GM12878 (cell line): ENCODE results near the gene DTL. TPM values are rescaled to one million over a fixed set of nuclear protein-coding genes. Genes with fewer than 3 reads are reported as not detected.
"Not testable (repeated sequence)": the region's sequence is repeated elsewhere in the genome, so short reads cannot be mapped to it uniquely, and the experiment has no call there.

Experiments
- ATAC-seq: fragments of 200-7000 bp; cut with Tn5 transposase; 3 replicates; pipeline ENCODE4 v1.9.1; 2020; ENCODE audit warnings: mild to moderate bottlenecking, moderate library complexity
- BruUV-seq: library from RNA; stranded (reverse); fragments of 400-500 nt; replicated peaks from 2 replicates; lab custom pipeline; 2021; lab: Mats Ljungman, UMichigan
- CTCF ChIA-PET: fragments of 300-600 bp; sonication (Branson Sonifier 250); formaldehyde crosslinking; extraction: SDS; loops from one replicate; lab custom pipeline; 2021; ENCODE audit warnings: inconsistent platforms; lab: Yijun Ruan, JAX
- POLR2A ChIA-PET: fragments of 350-600 bp; formaldehyde crosslinking; extraction: SDS; loops from one replicate; lab custom pipeline; 2021; ENCODE audit warnings: inconsistent platforms; lab: Charles Lee
- RAD21 ChIA-PET: fragments of 300-600 bp; sonication (Branson Sonifier 250); formaldehyde crosslinking; loops from one replicate; lab custom pipeline; 2023; ENCODE audit warnings: antibody characterized with exemption; ENCODE audit not compliant: unreplicated experiment; lab: Charles Lee
- SMC1A ChIA-PET: fragments of 300-600 bp; sonication (Branson Sonifier 250); formaldehyde crosslinking; loops from one replicate; lab custom pipeline; 2023; ENCODE audit not compliant: unreplicated experiment, uncharacterized antibody; lab: Charles Lee
- DNase-seq: peaks from one replicate; pipeline ENCODE4 v3.0.0-alpha.2; 2011; ENCODE audit warnings: low read depth, low spot score
- FAIRE-seq: peaks from 3 replicates; lab custom pipeline; 2011; peaks lifted over from hg19 to GRCh38; lab: Jason Lieb, UNC
- H2AFZ ChIP-seq: 2 replicates; pipeline ENCODE4 v1.6.0; 2011; ENCODE audit warnings: low read depth, low read length, control low read depth; ENCODE audit not compliant: control insufficient read depth
- H3K27ac ChIP-seq: 2 replicates; pipeline ENCODE4 v1.5.1; 2011; ENCODE audit warnings: control low read depth; ENCODE audit not compliant: control insufficient read depth, insufficient read depth
- H3K27me3 ChIP-seq, 2 experiments: replicated peaks in 1 of 2; 2 replicates each; pipeline versions ENCODE4 v1.6.0 to v1.6.1; 2011; ENCODE audit warnings: low read length in 1 of 2; ENCODE audit not compliant: control insufficient read depth in 2 of 2, insufficient read depth in 2 of 2
- H3K36me3 ChIP-seq, 2 experiments: 2 replicates each; pipeline ENCODE4 v1.5.1; 2011; ENCODE audit warnings: low read length in 1 of 2; ENCODE audit not compliant: control insufficient read depth in 2 of 2, insufficient read depth in 2 of 2
- H3K4me1 ChIP-seq: 2 replicates; pipeline ENCODE4 v1.6.1; 2011; ENCODE audit warnings: mild to moderate bottlenecking, low read length, moderate library complexity, mixed read lengths; ENCODE audit not compliant: control insufficient read depth, insufficient read depth
- H3K4me2 ChIP-seq: 2 replicates; pipeline ENCODE4 v1.6.0; 2011; ENCODE audit warnings: control low read depth; ENCODE audit not compliant: control insufficient read depth, insufficient read depth
- H3K4me3 ChIP-seq: fragments of 200-600 bp; sonication (generic); 2 replicates; pipeline ENCODE4 v1.5.1; 2016
- H3K79me2 ChIP-seq: 2 replicates; pipeline ENCODE4 v1.6.0; 2011; ENCODE audit warnings: low read length; ENCODE audit not compliant: control insufficient read depth, insufficient read depth
- H3K9ac ChIP-seq: 2 replicates; pipeline ENCODE4 v1.8.0; 2011; ENCODE audit warnings: low read length, control low read depth, mixed read lengths; ENCODE audit not compliant: control insufficient read depth, insufficient read depth
- H3K9me3 ChIP-seq: replicated peaks from 3 replicates; pipeline ENCODE4 v1.5.1; 2011; ENCODE audit warnings: mild to moderate bottlenecking, low read length; ENCODE audit not compliant: control insufficient read depth, insufficient read depth
- H4K20me1 ChIP-seq: 2 replicates; pipeline ENCODE4 v1.6.0; 2011; ENCODE audit not compliant: control insufficient read depth, insufficient read depth
- CREM ChIP-seq: IDR thresholded peaks from 2 replicates; pipeline ENCODE4 v1.6.1; 2014; ENCODE audit warnings: antibody characterized with exemption, low read depth
- E2F4 ChIP-seq: IDR thresholded peaks from 2 replicates; pipeline ENCODE4 v1.6.1; 2012; ENCODE audit warnings: low read depth, low read length, improper control_type of control experiment
- ELK1 ChIP-seq: IDR thresholded peaks from 2 replicates; pipeline ENCODE4 v1.6.1; 2012; ENCODE audit warnings: low read depth, low read length, improper control_type of control experiment
- ETV6 ChIP-seq, 2 experiments: fragments of 450-650 bp in 1 of 2; IDR thresholded peaks in 1 of 2; conservative IDR thresholded peaks in 1 of 2; 2 replicates each; pipeline ENCODE4 v1.6.1; 2014; ENCODE audit warnings: antibody characterized with exemption in 1 of 2, borderline replicate concordance in 1 of 2, low read depth in 1 of 2, mild to moderate bottlenecking in 1 of 2, moderate library complexity in 1 of 2
- GATAD2B ChIP-seq: fragments of 450-650 bp; conservative IDR thresholded peaks from 2 replicates; pipeline ENCODE4 v1.6.1; 2017; ENCODE audit warnings: low read depth, mild to moderate bottlenecking, moderate library complexity
- HDAC6 ChIP-seq: fragments of 200-600 bp; sonication (generic); IDR thresholded peaks from one replicate; pipeline ENCODE4 v1.8.0; 2017; ENCODE audit warnings: antibody characterized with exemption; ENCODE audit not compliant: unreplicated experiment
- KDM1A ChIP-seq: fragments of 200-600 bp; sonication (generic); IDR thresholded peaks from 2 replicates; pipeline ENCODE4 v1.6.1; 2016; ENCODE audit warnings: borderline replicate concordance
- NFYA ChIP-seq: IDR thresholded peaks from 2 replicates; pipeline ENCODE4 v1.6.1; 2011; ENCODE audit warnings: low read depth, mild to moderate bottlenecking, low read length, improper control_type of control experiment, borderline replicate concordance
- SIX5 ChIP-seq: IDR thresholded peaks from 2 replicates; pipeline ENCODE4 v1.6.1; 2011; ENCODE audit warnings: mild to moderate bottlenecking, low read depth, low read length, moderate library complexity; ENCODE audit not compliant: severe bottlenecking
- WGBS: methylation state at CpG from one replicate; pipeline ENCODE4 v1.1.6; 2016; ENCODE audit warnings: low lambda C conversion rate; ENCODE audit not compliant: insufficient replicate concordance, insufficient coverage; ENCODE audit errors: missing lambda C conversion rate; 5-methylcytosine and 5-hydroxymethylcytosine counted together
- in situ Hi-C: fragments of 300-500 bp; cut with MboI; formaldehyde crosslinking; loops from 9 replicates; pipeline ENCODE4 v1.14.3; 2018; ENCODE audit warnings: mixed read lengths
- intact Hi-C: fragments of 100-400 bp; cut with micrococcal nuclease; formaldehyde crosslinking; loops from one replicate; pipeline ENCODE4 v1.14.2; 2022; ENCODE audit not compliant: unreplicated experiment
- polyA plus RNA-seq, 11 experiments: library from polyadenylated mRNA; depleted of rRNA in 4 of 11; unstranded in 6 of 11; stranded (reverse) in 5 of 11; fragments of >200 nt; fragmentation: Nextera tagmentation in 4 of 11; fragmentation: Illumina TruSeq in 1 of 11; extraction: Ambion mirVana in 4 of 11; extraction: Trizol in 1 of 11; gene quantifications; 1 replicate in 1 of 11; 2 replicates in 10 of 11; pipeline versions ENCODE4 v1.2.1 to v1.2.3, GENCODE V29; 2011 to 2016; ENCODE audit warnings: inconsistent platforms in 2 of 11, missing spikeins in 2 of 11, low read depth in 1 of 11
- total RNA-seq, 4 experiments: library from RNA; depleted of rRNA in 3 of 4; stranded (reverse); fragments of >200 nt in 3 of 4; fragmentation: Illumina TruSeq in 1 of 4; extraction: Trizol in 1 of 4; gene quantifications; 2 replicates each; pipeline versions ENCODE4 v1.2.1 to v1.2.3, GENCODE V29; 2013 to 2021

Gene DTL
- total and polyA plus RNA-seq, 10 of the 15 experiments (the other 5 are each of a cell fraction or from before 2014, with no cell fraction given): 24.1 to 73.4 (median 52.2) TPM

DNA sequence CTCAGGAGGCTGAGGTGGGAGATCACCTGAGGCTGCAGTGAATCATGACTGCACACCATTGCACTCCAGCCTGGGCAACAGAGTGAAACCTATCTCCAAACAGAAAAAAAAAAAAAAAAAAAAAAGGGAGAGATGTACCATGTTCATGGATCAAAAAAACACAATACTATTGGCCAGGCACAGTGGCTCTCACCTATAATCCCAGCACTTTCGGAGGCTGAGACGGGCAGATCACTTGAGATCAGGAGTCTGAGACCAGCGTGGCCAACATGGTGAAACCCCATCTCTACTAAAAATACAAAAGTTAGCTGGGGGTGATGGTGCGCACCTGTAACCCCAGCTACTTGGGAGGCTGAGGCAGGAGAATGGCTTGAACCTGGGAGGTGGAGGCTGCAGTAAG, 38.1 kb upstream of the DTL start:
- intact Hi-C loops, RAD21 ChIA-PET, H3K27ac ChIP-seq, H3K4me3 ChIP-seq, BruUV-seq, H2AFZ ChIP-seq, in situ Hi-C loops, DNase-seq, H3K27me3 ChIP-seq, H3K9ac ChIP-seq, H3K4me1 ChIP-seq, POLR2A ChIA-PET, H4K20me1 ChIP-seq, H3K9me3 ChIP-seq, H3K79me2 ChIP-seq, FAIRE-seq, H3K4me2 ChIP-seq, ATAC-seq: not testable (repeated sequence)
- WGBS: 91% methylated on average over 4 of the region's 4 CpGs
- CTCF ChIA-PET: interaction anchor here (0.6 kb wide), 1 partner anchor 275 kb away, joined by 4 read pairs; no protein-coding TSS in a partner anchor
- SMC1A ChIA-PET: interaction anchor here (1.0 kb wide), 2 partner anchors 11 to 19 kb away, joined by 3 to 4 read pairs; no protein-coding TSS in a partner anchor
- peaks cover 0 to 15% of the 10 kb centered on the region in 2 experiments for H3K36me3 ChIP-seq

GRCh38 chr1:212002536-212002935, 33.0 kb upstream of the DTL start:
- Histone ChIP-seq H3K36me3 (peaks cover 0 to 28% of the 10 kb centered on the region in 2 experiments; a peak in 3 of 4 replicates), H3K4me2 (no peak overlapping the region), H2AFZ (no peak overlapping the region), H3K79me2 (no peaks in the 10 kb centered on the region), H3K9ac (no peak overlapping the region), H3K27ac (no peak overlapping the region), H3K27me3 (no peaks in the 10 kb centered on the region)
- WGBS: 97% methylated on average over 3 of the region's 3 CpGs
- ChIA-PET SMC1A (interaction anchor here (0.9 to 1.0 kb wide), 2 partner anchors 10 to 26 kb away, joined by 3 read pairs; no protein-coding TSS in a partner anchor), CTCF (interaction anchor here (1.5 to 3.1 kb wide), 2 partner anchors 10 to 33 kb away, joined by 5 to 13 read pairs; partner anchors contain the start of genes DTL and INTS7)
- no peak for DNase-seq
- in situ Hi-C loops: no loop called here
- BruUV-seq: no TSS peak
- TF ChIP-seq KDM1A: no peak
- TF ChIP-seq NFYA: no peak
- TF ChIP-seq HDAC6: no peak
- TF ChIP-seq SIX5: no peak
- TF ChIP-seq CREM: no peak
- no peak for TF ChIP-seq ELK1
- no peak for TF ChIP-seq GATAD2B
- TF ChIP-seq ETV6 (conservative IDR thresholded peaks at IDR 0.05 in 1 of 2, IDR thresholded peaks at IDR 0.05 in 1 of 2; ENCODE audit: borderline replicate concordance in 1 of 2, low read depth in 1 of 2): no peak
- no peak for TF ChIP-seq E2F4
- TF ChIP-seq, all 136 proteins: peak for 0
- Histone ChIP-seq H3K4me3 (no peak overlapping the region), H3K4me1 (no peaks in the 10 kb centered on the region), H4K20me1 (no peaks in the 10 kb centered on the region), H3K9me3 (no peaks in the 10 kb centered on the region; the same call in 2 of the 3 replicates)
- POLR2A ChIA-PET: no interaction called here
- ATAC-seq: no peak
- FAIRE-seq: no peak
- RAD21 ChIA-PET: interaction anchor here (1.2 kb wide), 1 partner anchor 304 kb away, joined by 3 read pairs; no protein-coding TSS in a partner anchor
- intact Hi-C loops: no loop called here
